Neural progenitor cell (in vitro differentiated cells): ENCODE data around the gene RAB5B. TPM values are rescaled to one million over a fixed set of nuclear protein-coding genes. Genes with fewer than 3 reads are reported as not detected.
A peak's percentile ranks its signal among the peaks of the same experiment; 100 is the strongest.

Experiments used
- DNase-seq: peaks from one replicate; pipeline ENCODE4 v3.0.0-alpha.2; 2016; ENCODE audit warnings: low spot score
- H2AFZ ChIP-seq: fragments of 200-600 bp; sonication (generic); replicated peaks from 2 replicates; pipeline ENCODE4 v1.6.1; 2016; ENCODE audit warnings: antibody characterized with exemption
- H3F3A ChIP-seq: fragments of 200-600 bp; sonication (generic); 2 replicates; pipeline ENCODE4 v1.6.1; 2016; ENCODE audit warnings: antibody characterized with exemption, low read depth
- H3K27ac ChIP-seq: fragments of 200-600 bp; sonication (generic); 2 replicates; pipeline ENCODE4 v1.5.1; 2016; ENCODE audit warnings: mild to moderate bottlenecking
- H3K27me3 ChIP-seq: fragments of 200-600 bp; sonication (generic); 2 replicates; pipeline ENCODE4 v1.6.1; 2016; ENCODE audit warnings: mild to moderate bottlenecking, moderate library complexity
- H3K36me3 ChIP-seq: fragments of 200-600 bp; sonication (generic); 2 replicates; pipeline ENCODE4 v1.5.1; 2016
- H3K4me1 ChIP-seq: fragments of 200-600 bp; sonication (generic); 2 replicates; pipeline ENCODE4 v1.6.1; 2016; ENCODE audit warnings: mixed run types
- H3K4me2 ChIP-seq: fragments of 200-600 bp; sonication (generic); 2 replicates; pipeline ENCODE4 v1.6.1; 2016
- H3K4me3 ChIP-seq: fragments of 200-600 bp; sonication (generic); 2 replicates; pipeline ENCODE4 v1.5.1; 2016
- H3K79me2 ChIP-seq: fragments of 200-600 bp; sonication (generic); 2 replicates; pipeline ENCODE4 v1.6.1; 2016; ENCODE audit warnings: low read depth
- H3K9ac ChIP-seq: fragments of 200-600 bp; sonication (generic); 2 replicates; pipeline ENCODE4 v1.6.1; 2016
- H3K9me3 ChIP-seq: fragments of 200-600 bp; sonication (generic); 2 replicates; pipeline ENCODE4 v1.5.1; 2016; ENCODE audit warnings: low read depth
- H4K20me1 ChIP-seq: fragments of 200-600 bp; sonication (generic); 2 replicates; pipeline ENCODE4 v1.6.1; 2016; ENCODE audit warnings: low read depth
- H3K27ac Mint-ChIP-seq: 3 replicates; pipeline ENCODE4 v1.8.0; 2021; ENCODE audit warnings: mixed read lengths
- H3K27me3 Mint-ChIP-seq: 2 replicates; pipeline ENCODE4 v1.8.0; 2022; ENCODE audit warnings: low read depth, mild to moderate bottlenecking, inconsistent platforms, moderate library complexity, mixed read lengths; ENCODE audit not compliant: insufficient read depth
- H3K36me3 Mint-ChIP-seq: 3 replicates; pipeline ENCODE4 v1.8.0; 2021; ENCODE audit warnings: mixed read lengths
- H3K4me1 Mint-ChIP-seq: 3 replicates; pipeline ENCODE4 v1.8.0; 2021; ENCODE audit warnings: mixed read lengths
- H3K4me3 Mint-ChIP-seq: 3 replicates; pipeline ENCODE4 v1.8.0; 2021; ENCODE audit warnings: mild to moderate bottlenecking, moderate library complexity, mixed read lengths
- H3K9me3 Mint-ChIP-seq: 3 replicates; pipeline ENCODE4 v1.8.0; 2020; ENCODE audit warnings: mixed read lengths
- EZH2 ChIP-seq: fragments of 200-600 bp; sonication (generic); IDR thresholded peaks from 2 replicates; pipeline ENCODE4 v1.6.1; 2017; ENCODE audit warnings: antibody characterized with exemption, mild to moderate bottlenecking, moderate library complexity
- EZH2phosphoT487 ChIP-seq: fragments of 200-600 bp; sonication (generic); IDR thresholded peaks from 2 replicates; pipeline ENCODE4 v1.6.1; 2017; ENCODE audit warnings: antibody characterized with exemption
- total RNA-seq: library from RNA; depleted of rRNA; stranded (reverse); fragments of >200 nt; gene quantifications from 2 replicates; pipeline ENCODE4 v1.2.3, GENCODE V29; 2015; ENCODE audit warnings: low replicate concordance
- TF ChIP-seq, protein P1 (sequence below): fragments of 200-600 bp; sonication (generic); IDR thresholded peaks from 2 replicates; pipeline ENCODE4 v1.5.1; 2017; ENCODE audit warnings: antibody characterized with exemption, mild to moderate bottlenecking

The RAB5B gene
- total RNA-seq, 1 donor from 2014 or later = 62.9 TPM

- H3K9me3 ChIP-seq = no peaks in the 10 kb centered on the region
- Mint-ChIP-seq H3K4me3 (peak overlapping the region; percentile 90), H3K9me3 (no peaks in the 10 kb centered on the region), H3K27ac (peak overlapping the region; percentile 93), H3K36me3 (peaks cover 17% of the 10 kb centered on the region), H3K4me1 (peaks cover 14% of the 10 kb centered on the region), H3K27me3 (peaks cover 13% of the 10 kb centered on the region)
- H3K9ac ChIP-seq = peak overlapping the region; percentile 64
- H3K79me2 ChIP-seq = no peaks in the 10 kb centered on the region
- peak overlapping the region; percentile 85 for H3K4me2 ChIP-seq
- H3K36me3 ChIP-seq = no peaks in the 10 kb centered on the region
- peak overlapping the region; percentile 60 for H2AFZ ChIP-seq
- no peaks in the 10 kb centered on the region for H3K27me3 ChIP-seq
- peaks cover 4% of the 10 kb centered on the region for H3K4me1 ChIP-seq
- peaks cover 20% of the 10 kb centered on the region for H3F3A ChIP-seq
- DNase-seq = peak; percentile 96
- no peaks in the 10 kb centered on the region for H4K20me1 ChIP-seq
- H3K27ac ChIP-seq = peak overlapping the region; percentile 55
- TF ChIP-seq EZH2 = no peak
- TF ChIP-seq, protein P1, sequence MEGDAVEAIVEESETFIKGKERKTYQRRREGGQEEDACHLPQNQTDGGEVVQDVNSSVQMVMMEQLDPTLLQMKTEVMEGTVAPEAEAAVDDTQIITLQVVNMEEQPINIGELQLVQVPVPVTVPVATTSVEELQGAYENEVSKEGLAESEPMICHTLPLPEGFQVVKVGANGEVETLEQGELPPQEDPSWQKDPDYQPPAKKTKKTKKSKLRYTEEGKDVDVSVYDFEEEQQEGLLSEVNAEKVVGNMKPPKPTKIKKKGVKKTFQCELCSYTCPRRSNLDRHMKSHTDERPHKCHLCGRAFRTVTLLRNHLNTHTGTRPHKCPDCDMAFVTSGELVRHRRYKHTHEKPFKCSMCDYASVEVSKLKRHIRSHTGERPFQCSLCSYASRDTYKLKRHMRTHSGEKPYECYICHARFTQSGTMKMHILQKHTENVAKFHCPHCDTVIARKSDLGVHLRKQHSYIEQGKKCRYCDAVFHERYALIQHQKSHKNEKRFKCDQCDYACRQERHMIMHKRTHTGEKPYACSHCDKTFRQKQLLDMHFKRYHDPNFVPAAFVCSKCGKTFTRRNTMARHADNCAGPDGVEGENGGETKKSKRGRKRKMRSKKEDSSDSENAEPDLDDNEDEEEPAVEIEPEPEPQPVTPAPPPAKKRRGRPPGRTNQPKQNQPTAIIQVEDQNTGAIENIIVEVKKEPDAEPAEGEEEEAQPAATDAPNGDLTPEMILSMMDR = no peak
- no peak for TF ChIP-seq EZH2phosphoT487
- H3K4me3 ChIP-seq = peak overlapping the region; percentile 69
Observed at GRCh38 chr12:56007564-56008559, 34.0 kb downstream of the RAB5B start.

- Mint-ChIP-seq H3K4me1 (peaks cover 17% of the 10 kb centered on the region), H3K36me3 (peaks cover 11% of the 10 kb centered on the region), H3K27ac (no peak overlapping the region), H3K9me3 (no peaks in the 10 kb centered on the region), H3K4me3 (peak overlapping the region; percentile 3), H3K27me3 (peaks cover 12% of the 10 kb centered on the region)
- no peaks in the 10 kb centered on the region for H3K27me3 ChIP-seq
- no peaks in the 10 kb centered on the region for H4K20me1 ChIP-seq
- H3K4me3 ChIP-seq = no peak overlapping the region
- peaks cover 4% of the 10 kb centered on the region for H3K4me1 ChIP-seq
- H3K9ac ChIP-seq = no peak overlapping the region
- TF ChIP-seq, protein P1 = no peak
- no peak for TF ChIP-seq EZH2phosphoT487
- TF ChIP-seq EZH2 = no peak
- H3K79me2 ChIP-seq = no peaks in the 10 kb centered on the region
- no peak overlapping the region for H2AFZ ChIP-seq
- no peak overlapping the region for H3K4me2 ChIP-seq
- no peak overlapping the region for H3K27ac ChIP-seq
- no peak for DNase-seq
- no peaks in the 10 kb centered on the region for H3K36me3 ChIP-seq
- peaks cover 19% of the 10 kb centered on the region for H3F3A ChIP-seq
- H3K9me3 ChIP-seq = no peaks in the 10 kb centered on the region
Observed at GRCh38 chr12:56010111-56010570, 36.3 kb downstream of the RAB5B start.

- peaks cover 17% of the 10 kb centered on the region for H3K4me1 Mint-ChIP-seq
- TF ChIP-seq, protein P1 = no peak
- TF ChIP-seq EZH2phosphoT487 = no peak
- TF ChIP-seq EZH2 = no peak
Observed at GRCh38 chr12:56011509-56012090, 37.7 kb downstream of the RAB5B start.

More at GRCh38 chr12:56011509-56012090, 37.7 kb downstream of the RAB5B start:
- no peak for DNase-seq
- Mint-ChIP-seq H3K36me3 (peaks cover 8% of the 10 kb centered on the region), H3K27ac (no peak overlapping the region), H3K9me3 (no peaks in the 10 kb centered on the region), H3K4me3 (no peak overlapping the region), H3K27me3 (peaks cover 7% of the 10 kb centered on the region)
- Histone ChIP-seq H3K79me2 (no peaks in the 10 kb centered on the region), H3K9ac (no peak overlapping the region), H3K27me3 (no peaks in the 10 kb centered on the region), H3K4me2 (no peak overlapping the region), H3K36me3 (no peaks in the 10 kb centered on the region), H3K27ac (no peak overlapping the region), H3F3A (peaks cover 13% of the 10 kb centered on the region), H3K4me1 (peaks cover 4% of the 10 kb centered on the region), H4K20me1 (no peaks in the 10 kb centered on the region), H2AFZ (no peak overlapping the region), H3K4me3 (no peak overlapping the region), H3K9me3 (no peaks in the 10 kb centered on the region)
